HEK293T (cell line): ENCODE data around the gene TARBP2.

ENCODE experiments used
- ARNT ChIP-seq: fragments of 450-650 bp; IDR thresholded peaks from 2 replicates; pipeline ENCODE4 v1.6.1; 2017; ENCODE audit warnings: mild to moderate bottlenecking
- BHLHE40 ChIP-seq: fragments of 450-650 bp; IDR thresholded peaks from 2 replicates; pipeline ENCODE4 v1.6.1; 2016; ENCODE audit warnings: mild to moderate bottlenecking, moderate library complexity, borderline replicate concordance
- ELF4 ChIP-seq: fragments of 450-650 bp; IDR thresholded peaks from 2 replicates; pipeline ENCODE4 v1.6.1; 2017; ENCODE audit warnings: antibody characterized with exemption
- FOXK2 ChIP-seq: fragments of 450-650 bp; IDR thresholded peaks from 2 replicates; pipeline ENCODE4 v1.6.1; 2016; ENCODE audit warnings: mild to moderate bottlenecking
- SP1 ChIP-seq: fragments of 450-650 bp; IDR thresholded peaks from 2 replicates; pipeline ENCODE4 v1.6.1; 2017
- SUZ12 ChIP-seq: fragments of 450-650 bp; IDR thresholded peaks from 2 replicates; pipeline ENCODE4 v1.6.1; 2016; ENCODE audit warnings: mild to moderate bottlenecking

- TF ChIP-seq ARNT (no peak), SP1 (no peak), ELF4 (no peak), BHLHE40 (no peak), SUZ12 (no peak), FOXK2 (no peak)
Measured at GRCh38 chr12:53462935-53463334, 38.1 kb upstream of the TARBP2 start.
